Tibial artery (tissue), 4 donors: ENCODE results near the gene SLC1A7.

Experiments
- DNase-seq, 2 donors: peaks; one replicate each; pipeline ENCODE4 v3.0.0-alpha.2; 2019
- H3K27ac ChIP-seq, 2 donors: fragments of 200-600 bp; sonication (generic) in 1 of 2; 1 replicate in 1 of 2; 2 replicates in 1 of 2; pipeline ENCODE4 v1.5.1; 2018 to 2019; ENCODE audit warnings: mild to moderate bottlenecking in 1 of 2
- H3K27me3 ChIP-seq, 2 donors: fragments of 200-600 bp; sonication (generic) in 1 of 2; one replicate each; pipeline versions ENCODE4 v1.5.1 to v1.6.0; 2016 to 2019
- H3K36me3 ChIP-seq, 3 donors: fragments of 200-600 bp; sonication (generic) in 2 of 3; one replicate each; pipeline ENCODE4 v1.5.1; 2016 to 2019; ENCODE audit warnings: mild to moderate bottlenecking in 2 of 3
- H3K4me1 ChIP-seq, 4 donors: fragments of 200-600 bp; sonication (generic) in 2 of 4; 1 replicate in 3 of 4; 2 replicates in 1 of 4; pipeline ENCODE4 v1.5.1; 2016 to 2019
- H3K4me3 ChIP-seq, 2 donors: fragments of 200-600 bp; sonication (generic) in 1 of 2; 1 replicate in 1 of 2; 2 replicates in 1 of 2; pipeline ENCODE4 v1.5.1; 2018 to 2019; ENCODE audit warnings: mild to moderate bottlenecking in 2 of 2
- H3K9me3 ChIP-seq, 3 donors: fragments of 200-600 bp; sonication (generic) in 1 of 3; one replicate each; pipeline ENCODE4 v1.5.1; 2016 to 2019
- intact Hi-C: fragments of 100-400 bp; cut with DNase I; formaldehyde crosslinking; loops from one replicate; pipeline ENCODE4 v1.15.0; 2023; ENCODE audit warnings: low total_unique reads
- TF ChIP-seq, protein P1 (sequence below), 2 experiments: fragments of 200-600 bp in 1 of 2; fragments of 450-650 bp in 1 of 2; IDR thresholded peaks; one replicate each; pipeline ENCODE4 v1.5.1; 2017 to 2019; ENCODE audit warnings: antibody characterized with exemption in 2 of 2, mild to moderate bottlenecking in 1 of 2, moderate library complexity in 1 of 2

Gene SLC1A7

DNA sequence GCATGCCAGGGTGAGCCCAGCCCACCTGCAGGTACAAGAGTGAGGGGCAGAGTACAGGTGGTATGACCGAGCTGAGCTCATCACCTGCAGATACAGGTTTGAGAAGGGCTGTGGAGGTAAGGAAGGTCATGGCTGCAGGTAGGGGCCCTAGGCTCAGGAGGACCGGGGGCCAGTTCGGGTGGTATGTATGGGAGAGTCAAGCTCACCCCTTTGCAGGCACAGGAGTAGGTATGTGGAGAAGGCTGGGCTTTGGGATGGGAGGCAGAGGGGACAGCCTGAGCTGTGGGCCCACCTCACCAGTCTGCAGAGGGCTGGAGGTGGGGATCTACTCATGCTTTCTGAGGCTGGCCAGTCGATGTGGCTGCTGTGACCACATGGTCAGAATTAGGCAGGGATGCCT is 63.2 kb downstream of the SLC1A7 start:
- intact Hi-C loops: no loop called here
- DNase-seq: no peak

DNA sequence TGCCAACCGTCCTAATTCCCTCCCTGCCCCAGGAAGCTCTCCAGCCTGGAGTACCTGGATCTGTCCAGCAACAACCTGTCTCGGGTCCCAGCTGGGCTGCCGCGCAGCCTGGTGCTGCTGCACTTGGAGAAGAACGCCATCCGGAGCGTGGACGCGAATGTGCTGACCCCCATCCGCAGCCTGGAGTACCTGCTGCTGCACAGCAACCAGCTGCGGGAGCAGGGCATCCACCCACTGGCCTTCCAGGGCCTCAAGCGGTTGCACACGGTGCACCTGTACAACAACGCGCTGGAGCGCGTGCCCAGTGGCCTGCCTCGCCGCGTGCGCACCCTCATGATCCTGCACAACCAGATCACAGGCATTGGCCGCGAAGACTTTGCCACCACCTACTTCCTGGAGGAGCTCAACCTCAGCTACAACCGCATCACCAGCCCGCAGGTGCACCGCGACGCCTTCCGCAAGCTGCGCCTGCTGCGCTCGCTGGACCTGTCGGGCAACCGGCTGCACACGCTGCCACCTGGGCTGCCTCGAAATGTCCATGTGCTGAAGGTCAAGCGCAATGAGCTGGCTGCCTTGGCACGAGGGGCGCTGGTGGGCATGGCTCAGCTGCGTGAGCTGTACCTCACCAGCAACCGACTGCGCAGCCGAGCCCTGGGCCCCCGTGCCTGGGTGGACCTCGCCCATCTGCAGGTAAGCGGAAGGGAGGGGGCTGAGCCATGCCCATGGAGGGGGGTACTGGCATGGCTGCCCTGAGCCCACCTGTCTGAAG is 63.9 kb downstream of the SLC1A7 start:
- Histone ChIP-seq H3K9me3 (no peaks in the 10 kb centered on the region), H3K27me3 (no peaks in the 10 kb centered on the region), H3K27ac (no peak overlapping the region), H3K4me1 (no peaks in the 10 kb centered on the region), H3K36me3 (peaks cover 4 to 48% (median 45%) of the 10 kb centered on the region in 3 donors), H3K4me3 (no peak overlapping the region)
- TF ChIP-seq, protein P1, sequence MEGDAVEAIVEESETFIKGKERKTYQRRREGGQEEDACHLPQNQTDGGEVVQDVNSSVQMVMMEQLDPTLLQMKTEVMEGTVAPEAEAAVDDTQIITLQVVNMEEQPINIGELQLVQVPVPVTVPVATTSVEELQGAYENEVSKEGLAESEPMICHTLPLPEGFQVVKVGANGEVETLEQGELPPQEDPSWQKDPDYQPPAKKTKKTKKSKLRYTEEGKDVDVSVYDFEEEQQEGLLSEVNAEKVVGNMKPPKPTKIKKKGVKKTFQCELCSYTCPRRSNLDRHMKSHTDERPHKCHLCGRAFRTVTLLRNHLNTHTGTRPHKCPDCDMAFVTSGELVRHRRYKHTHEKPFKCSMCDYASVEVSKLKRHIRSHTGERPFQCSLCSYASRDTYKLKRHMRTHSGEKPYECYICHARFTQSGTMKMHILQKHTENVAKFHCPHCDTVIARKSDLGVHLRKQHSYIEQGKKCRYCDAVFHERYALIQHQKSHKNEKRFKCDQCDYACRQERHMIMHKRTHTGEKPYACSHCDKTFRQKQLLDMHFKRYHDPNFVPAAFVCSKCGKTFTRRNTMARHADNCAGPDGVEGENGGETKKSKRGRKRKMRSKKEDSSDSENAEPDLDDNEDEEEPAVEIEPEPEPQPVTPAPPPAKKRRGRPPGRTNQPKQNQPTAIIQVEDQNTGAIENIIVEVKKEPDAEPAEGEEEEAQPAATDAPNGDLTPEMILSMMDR (IDR thresholded peaks at IDR 0.05): no peak
- peak in 1 of 2 donors; percentile 64 for DNase-seq
- intact Hi-C loops: no loop called here

More for the DNA sequence above, 63.2 kb downstream of the SLC1A7 start:
- Histone ChIP-seq H3K27me3 (no peaks in the 10 kb centered on the region), H3K4me1 (no peaks in the 10 kb centered on the region), H3K9me3 (no peaks in the 10 kb centered on the region), H3K4me3 (no peak overlapping the region), H3K27ac (no peak overlapping the region), H3K36me3 (peaks cover 4 to 53% (median 46%) of the 10 kb centered on the region in 3 donors)
- TF ChIP-seq, protein P1 (IDR thresholded peaks at IDR 0.05): no peak

DNA sequence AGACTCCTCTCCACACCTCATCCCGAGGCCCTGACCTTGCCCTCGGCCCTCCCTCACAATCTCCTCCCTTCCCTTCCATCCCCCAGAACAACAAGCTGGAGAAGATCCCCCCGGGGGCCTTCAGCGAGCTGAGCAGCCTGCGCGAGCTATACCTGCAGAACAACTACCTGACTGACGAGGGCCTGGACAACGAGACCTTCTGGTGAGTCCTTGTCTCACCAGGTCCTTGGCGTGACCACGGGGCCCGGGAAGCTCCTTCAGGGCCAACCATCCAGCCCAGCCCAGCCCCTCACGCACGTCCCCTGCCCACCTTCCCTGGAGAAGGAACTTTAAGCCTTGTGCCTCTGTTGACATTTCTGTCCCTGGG is 64.9 kb downstream of the SLC1A7 start:
- no peak overlapping the region for H3K27ac ChIP-seq
- H3K27me3 ChIP-seq: no peaks in the 10 kb centered on the region
- no peaks in the 10 kb centered on the region for H3K4me1 ChIP-seq
- H3K4me3 ChIP-seq: no peak overlapping the region
- intact Hi-C loops: loop anchor here (1.0 kb wide), 1 partner anchor 22 kb away; no protein-coding TSS in a partner anchor
- no peaks in the 10 kb centered on the region for H3K9me3 ChIP-seq
- TF ChIP-seq, protein P1 (IDR thresholded peaks at IDR 0.05): no peak
- no peak for DNase-seq
- peaks cover 4 to 42% (median 41%) of the 10 kb centered on the region in 3 donors for H3K36me3 ChIP-seq

DNA sequence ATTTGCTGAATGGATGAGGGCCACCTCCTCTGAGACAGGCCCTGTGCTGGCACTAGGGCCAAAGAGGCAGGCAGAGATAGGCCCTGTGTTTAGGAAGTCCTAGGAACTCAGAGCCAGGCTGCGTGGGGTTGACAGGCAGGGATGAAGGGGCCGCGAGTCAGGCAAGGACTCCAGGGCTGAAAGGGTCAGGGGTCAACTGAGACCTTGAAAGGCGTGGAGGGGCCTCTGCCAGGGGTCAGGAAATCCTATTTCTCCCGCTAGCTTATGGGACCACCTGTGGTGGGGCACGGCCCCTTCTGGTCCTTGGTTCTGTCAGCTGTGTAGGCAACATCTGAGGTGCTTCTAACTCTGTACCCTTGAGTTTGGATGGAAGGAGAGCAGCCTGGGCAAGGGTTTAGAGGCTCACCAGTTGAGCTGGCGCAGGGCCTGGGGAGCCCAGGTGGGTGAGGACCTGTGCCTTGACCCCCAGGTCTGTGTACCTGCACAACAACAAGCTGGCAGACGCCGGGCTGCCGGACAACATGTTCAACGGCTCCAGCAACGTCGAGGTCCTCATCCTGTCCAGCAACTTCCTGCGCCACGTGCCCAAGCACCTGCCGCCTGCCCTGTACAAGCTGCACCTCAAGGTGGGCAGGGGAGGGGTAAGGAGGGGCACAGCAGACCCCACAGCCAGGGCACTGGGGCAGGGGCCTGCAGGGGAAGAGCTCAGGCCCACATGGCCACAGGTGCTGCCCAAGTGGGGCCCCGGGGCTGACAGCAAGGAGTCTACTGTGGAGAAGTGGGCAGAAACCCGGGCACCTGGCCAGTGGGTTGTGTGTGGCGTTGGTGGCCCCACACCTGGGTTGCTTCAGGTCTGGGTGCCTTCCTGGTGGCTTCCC is 65.5 kb downstream of the SLC1A7 start:
- peaks cover 4 to 36% (median 36%) of the 10 kb centered on the region in 3 donors for H3K36me3 ChIP-seq
- H3K4me1 ChIP-seq: no peaks in the 10 kb centered on the region
- H3K27me3 ChIP-seq: no peaks in the 10 kb centered on the region
- H3K4me3 ChIP-seq: no peak overlapping the region
- no peak overlapping the region for H3K27ac ChIP-seq
- DNase-seq: peak in 1 of 2 donors; percentile 67
- TF ChIP-seq, protein P1 (IDR thresholded peaks at IDR 0.05): no peak
- intact Hi-C loops: loop anchor here (1.0 kb wide), 1 partner anchor 22 kb away; no protein-coding TSS in a partner anchor
- H3K9me3 ChIP-seq: no peaks in the 10 kb centered on the region

DNA sequence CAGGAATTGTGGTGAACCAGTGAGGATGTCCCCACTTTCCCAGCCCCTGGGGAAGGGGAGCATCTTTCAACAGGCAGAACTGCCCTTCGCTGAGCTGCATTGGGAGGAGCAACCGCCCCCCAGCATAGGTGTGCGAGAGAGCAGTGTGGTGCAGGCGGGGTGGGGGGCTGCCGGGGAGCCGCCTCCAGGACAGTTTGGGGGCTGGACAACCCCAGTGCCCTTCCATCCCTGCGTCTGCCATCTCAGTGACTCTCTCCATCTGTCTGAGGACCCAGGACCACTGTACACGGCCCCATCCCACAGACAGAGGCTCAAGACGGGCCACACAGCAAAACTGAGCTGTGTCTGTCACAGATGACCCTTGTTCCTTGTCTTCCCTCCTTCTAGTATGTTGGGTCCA is 66.3 kb downstream of the SLC1A7 start:
- Histone ChIP-seq H3K4me3 (no peak overlapping the region), H3K27me3 (no peaks in the 10 kb centered on the region), H3K27ac (no peak overlapping the region), H3K9me3 (no peaks in the 10 kb centered on the region), H3K4me1 (no peaks in the 10 kb centered on the region), H3K36me3 (peaks cover 4 to 34% (median 28%) of the 10 kb centered on the region in 3 donors)
- intact Hi-C loops: no loop called here
- TF ChIP-seq, protein P1 (IDR thresholded peaks at IDR 0.05): no peak
- DNase-seq: peak in 1 of 2 donors; percentile 61
